Left ventricle myocardium inferior (tissue), 1 donor: ENCODE results near the gene SMAD7. TPM values are rescaled to one million over a fixed set of nuclear protein-coding genes. Genes with fewer than 3 reads are reported as not detected.

Source experiments
- DNase-seq: peaks from one replicate; pipeline ENCODE4 v3.0.0-alpha.2; 2020
- H3K27ac ChIP-seq: fragments of 200-600 bp; replicated peaks from 2 replicates; pipeline ENCODE4 v1.8.0; 2021
- H3K27me3 ChIP-seq: fragments of 200-600 bp; 2 replicates; pipeline ENCODE4 v1.8.0; 2021; ENCODE audit warnings: low read depth
- H3K36me3 ChIP-seq: fragments of 200-600 bp; 2 replicates; pipeline ENCODE4 v1.8.0; 2021
- H3K4me1 ChIP-seq: fragments of 200-600 bp; 2 replicates; pipeline ENCODE4 v1.8.0; 2021
- H3K4me3 ChIP-seq: fragments of 200-600 bp; 2 replicates; pipeline ENCODE4 v1.8.0; 2021; ENCODE audit warnings: mild to moderate bottlenecking, moderate library complexity
- H3K9me3 ChIP-seq: fragments of 200-600 bp; replicated peaks from 2 replicates; pipeline ENCODE4 v1.8.0; 2021
- intact Hi-C: fragments of 100-400 bp; cut with micrococcal nuclease; formaldehyde crosslinking; loops from one replicate; pipeline ENCODE4 v1.11.0; 2022
- total RNA-seq: library from RNA; stranded (reverse); fragmentation: NEBNext Ultra II Directional; extraction: Animal tissue kit (Norgen Biotek cat#: 25700); gene quantifications from one replicate; pipeline ENCODE4 v1.2.1, GENCODE V29; 2021
- TF ChIP-seq, protein P1 (sequence below): fragments of 200-600 bp; IDR thresholded peaks from 2 replicates; pipeline ENCODE4 v1.8.0; 2021; ENCODE audit warnings: antibody characterized with exemption, mild to moderate bottlenecking, borderline replicate concordance
- donor health status: DM: no; HTN: yes; CAD: no; lungs with severe emphysema.

SMAD7 gene
- total RNA-seq, 1 donor from 2014 or later = 19.3 TPM

DNA sequence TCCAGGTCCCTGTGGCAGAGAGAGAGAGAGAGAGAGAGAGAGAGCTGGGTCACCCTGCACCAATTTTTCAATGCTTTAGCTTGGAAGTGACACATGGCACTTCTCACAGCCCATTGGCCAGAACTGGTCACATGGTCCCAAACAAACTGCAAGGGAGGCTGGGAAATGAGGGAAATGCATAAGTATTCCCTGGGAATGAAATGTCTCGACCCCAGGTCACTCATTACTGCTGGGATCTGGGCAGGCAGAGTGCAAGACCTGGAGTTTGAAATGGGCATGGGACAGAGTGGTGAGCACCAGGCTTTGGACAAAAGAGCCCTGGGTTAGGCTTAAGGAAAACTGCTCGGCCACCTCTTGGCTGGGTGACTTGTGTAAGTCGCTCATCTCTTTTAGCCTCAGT is 37.0 kb downstream of the SMAD7 start:
- H3K4me1 ChIP-seq = no peaks in the 10 kb centered on the region
- no peak overlapping the region for H3K27ac ChIP-seq
- no peak overlapping the region for H3K4me3 ChIP-seq
- no peaks in the 10 kb centered on the region for H3K9me3 ChIP-seq
- TF ChIP-seq, protein P1, sequence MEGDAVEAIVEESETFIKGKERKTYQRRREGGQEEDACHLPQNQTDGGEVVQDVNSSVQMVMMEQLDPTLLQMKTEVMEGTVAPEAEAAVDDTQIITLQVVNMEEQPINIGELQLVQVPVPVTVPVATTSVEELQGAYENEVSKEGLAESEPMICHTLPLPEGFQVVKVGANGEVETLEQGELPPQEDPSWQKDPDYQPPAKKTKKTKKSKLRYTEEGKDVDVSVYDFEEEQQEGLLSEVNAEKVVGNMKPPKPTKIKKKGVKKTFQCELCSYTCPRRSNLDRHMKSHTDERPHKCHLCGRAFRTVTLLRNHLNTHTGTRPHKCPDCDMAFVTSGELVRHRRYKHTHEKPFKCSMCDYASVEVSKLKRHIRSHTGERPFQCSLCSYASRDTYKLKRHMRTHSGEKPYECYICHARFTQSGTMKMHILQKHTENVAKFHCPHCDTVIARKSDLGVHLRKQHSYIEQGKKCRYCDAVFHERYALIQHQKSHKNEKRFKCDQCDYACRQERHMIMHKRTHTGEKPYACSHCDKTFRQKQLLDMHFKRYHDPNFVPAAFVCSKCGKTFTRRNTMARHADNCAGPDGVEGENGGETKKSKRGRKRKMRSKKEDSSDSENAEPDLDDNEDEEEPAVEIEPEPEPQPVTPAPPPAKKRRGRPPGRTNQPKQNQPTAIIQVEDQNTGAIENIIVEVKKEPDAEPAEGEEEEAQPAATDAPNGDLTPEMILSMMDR = no peak
- DNase-seq = no peak
- H3K36me3 ChIP-seq = no peaks in the 10 kb centered on the region
- H3K27me3 ChIP-seq = no peaks in the 10 kb centered on the region
- intact Hi-C loops = no loop called here

DNA sequence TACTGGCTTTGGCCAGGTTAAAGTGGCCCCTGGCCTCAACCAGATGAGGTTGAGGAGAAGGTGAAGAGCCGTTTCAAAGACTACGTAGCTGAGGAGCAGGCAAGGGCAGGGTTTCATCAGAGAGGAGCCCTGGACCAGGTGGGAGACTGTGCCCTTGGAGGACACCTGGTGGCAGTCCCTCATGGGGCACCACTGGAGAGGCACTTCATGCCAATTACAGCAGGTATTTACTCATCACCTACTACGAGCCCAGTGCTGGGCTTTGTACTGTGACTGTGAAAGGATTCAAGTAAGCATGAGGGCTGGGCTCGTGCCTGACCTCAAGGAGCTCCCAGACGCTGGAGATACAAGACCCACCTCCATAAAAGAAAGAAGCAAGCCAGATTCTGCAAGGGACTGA is 37.6 kb downstream of the SMAD7 start:
- intact Hi-C loops = no loop called here
- Histone ChIP-seq H3K4me3 (no peak overlapping the region), H3K27ac (no peak overlapping the region), H3K27me3 (no peaks in the 10 kb centered on the region), H3K4me1 (no peaks in the 10 kb centered on the region), H3K9me3 (no peaks in the 10 kb centered on the region), H3K36me3 (no peaks in the 10 kb centered on the region)
- TF ChIP-seq, protein P1 = peak; percentile 28
- no peak for DNase-seq

DNA sequence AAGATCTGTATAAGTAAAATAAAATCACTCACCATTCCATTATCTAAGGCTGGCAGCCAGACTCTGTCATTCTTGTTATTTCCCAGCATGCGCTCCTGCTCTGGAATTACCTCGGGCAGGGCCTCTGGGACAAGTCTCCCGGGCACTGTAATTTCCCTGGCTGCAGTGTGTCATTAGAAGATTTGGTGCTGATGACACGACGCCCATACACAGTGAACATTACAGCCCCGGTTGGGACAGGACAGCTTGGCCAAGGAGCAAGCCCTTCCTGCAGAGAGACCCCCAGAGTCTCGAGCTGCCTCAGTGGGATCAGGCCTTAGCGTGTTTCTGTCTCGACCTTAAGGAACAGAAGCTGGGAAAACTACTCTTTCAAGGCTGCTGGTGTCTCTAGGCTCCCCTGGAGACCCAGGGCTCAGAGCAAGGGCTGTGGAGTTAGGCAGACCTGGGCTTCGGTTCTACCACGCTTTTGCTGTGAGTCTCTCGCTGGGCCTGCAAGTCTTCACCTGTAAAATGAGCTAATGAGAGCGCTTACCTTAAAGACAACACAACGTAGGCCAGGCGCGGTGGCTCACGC is 39.7 kb downstream of the SMAD7 start:
- DNase-seq = no peak
- Histone ChIP-seq H3K27me3 (no peaks in the 10 kb centered on the region), H3K4me3 (no peak overlapping the region), H3K4me1 (no peaks in the 10 kb centered on the region), H3K36me3 (no peaks in the 10 kb centered on the region), H3K9me3 (no peaks in the 10 kb centered on the region), H3K27ac (no peak overlapping the region)
- TF ChIP-seq, protein P1 = no peak
- intact Hi-C loops = no loop called here

DNA sequence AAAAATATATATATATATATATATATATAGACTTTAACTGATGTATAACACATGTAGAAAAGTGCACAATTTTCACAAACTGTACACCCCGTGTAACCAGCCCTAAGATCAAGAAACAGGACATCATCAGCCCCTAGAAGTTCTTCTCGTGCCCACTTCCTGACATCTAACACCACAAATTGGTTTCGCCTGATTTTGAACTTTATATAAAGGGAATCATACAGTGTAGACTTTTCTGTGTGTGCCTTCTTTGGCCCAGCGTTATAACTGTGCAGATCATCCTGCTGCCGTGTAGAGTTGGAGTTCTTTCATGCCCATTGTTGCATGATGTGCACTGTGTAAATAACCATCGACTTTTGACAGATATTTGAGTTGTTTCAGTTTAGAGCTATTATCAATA is 41.0 kb downstream of the SMAD7 start:
- TF ChIP-seq, protein P1 = no peak
- Histone ChIP-seq H3K9me3 (peaks cover 6% of the 10 kb centered on the region), H3K27ac (no peak overlapping the region), H3K36me3 (no peaks in the 10 kb centered on the region), H3K27me3 (no peaks in the 10 kb centered on the region), H3K4me1 (no peaks in the 10 kb centered on the region), H3K4me3 (no peak overlapping the region)
- intact Hi-C loops = no loop called here
- no peak for DNase-seq

DNA sequence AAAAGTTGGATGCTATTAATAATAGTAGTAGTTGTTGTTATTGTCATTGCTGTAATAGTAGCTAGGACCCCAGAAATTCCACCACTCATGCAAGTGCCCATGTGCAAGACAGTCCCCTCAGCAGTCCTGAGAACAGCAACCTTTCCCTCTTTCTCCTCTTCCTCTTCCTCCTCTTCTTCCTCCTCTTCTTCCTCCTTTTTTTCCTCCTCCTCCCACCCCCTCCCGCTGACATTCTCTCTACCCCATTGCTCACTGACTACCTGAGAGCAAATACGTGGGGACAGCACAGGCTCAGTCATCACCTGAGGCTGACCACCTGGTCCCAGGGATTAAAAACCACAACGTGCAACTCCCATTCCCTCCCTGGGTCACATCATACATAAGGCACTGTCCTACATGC is 41.8 kb downstream of the SMAD7 start:
- DNase-seq = no peak
- intact Hi-C loops = no loop called here
- H3K9me3 ChIP-seq = peaks cover 14% of the 10 kb centered on the region
- H3K4me1 ChIP-seq = no peaks in the 10 kb centered on the region
- H3K27me3 ChIP-seq = no peaks in the 10 kb centered on the region
- H3K27ac ChIP-seq = no peak overlapping the region
- H3K36me3 ChIP-seq = no peaks in the 10 kb centered on the region
- TF ChIP-seq, protein P1 = no peak
- no peak overlapping the region for H3K4me3 ChIP-seq

DNA sequence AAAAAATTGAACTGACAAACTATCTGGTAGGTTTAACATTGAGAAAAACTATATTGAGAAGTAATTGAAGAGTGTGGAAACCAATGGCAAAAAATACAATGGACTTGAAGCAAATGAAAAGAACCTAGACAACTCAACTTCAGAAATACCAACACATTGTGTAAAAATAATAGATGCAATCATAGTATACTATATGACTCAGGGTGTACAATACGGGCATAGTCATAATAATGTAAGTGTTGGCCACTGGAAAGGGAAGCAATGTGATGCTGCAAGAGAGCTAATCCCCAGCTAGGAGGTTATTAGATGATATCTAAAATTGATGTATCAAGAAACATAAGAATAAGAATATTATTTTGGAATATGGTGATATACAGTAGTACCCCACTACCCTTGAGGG is 45.3 kb downstream of the SMAD7 start:
- H3K4me3 ChIP-seq = no peak overlapping the region
- intact Hi-C loops = no loop called here
- TF ChIP-seq, protein P1 = no peak
- DNase-seq = no peak
- no peaks in the 10 kb centered on the region for H3K36me3 ChIP-seq
- no peaks in the 10 kb centered on the region for H3K27me3 ChIP-seq
- H3K9me3 ChIP-seq = peaks cover 14% of the 10 kb centered on the region
- H3K4me1 ChIP-seq = peaks cover 24% of the 10 kb centered on the region
- H3K27ac ChIP-seq = no peak overlapping the region
